A673 (cell line): ENCODE measurements around the gene TUBA4A.
"Not testable (repeated sequence)": the region's sequence is repeated elsewhere in the genome, so short reads cannot be mapped to it uniquely, and the experiment has no call there.

Experiments used
- EZH2 ChIP-seq: fragments of 200-600 bp; sonication (generic); IDR thresholded peaks from 2 replicates; pipeline ENCODE4 v1.6.1; 2017; ENCODE audit warnings: borderline replicate concordance, low read depth, mild to moderate bottlenecking, mixed read lengths, antibody characterized with exemption, low read length; ENCODE audit not compliant: poor library complexity, severe bottlenecking
- TF ChIP-seq, protein P1 (sequence below): fragments of 300-800, 200-600 bp; sonication (generic); conservative IDR thresholded peaks from 2 replicates; pipeline ENCODE4 v1.5.1; 2017; ENCODE audit warnings: low read depth, mild to moderate bottlenecking, antibody characterized with exemption, low read length, moderate library complexity, mixed read lengths

DNA sequence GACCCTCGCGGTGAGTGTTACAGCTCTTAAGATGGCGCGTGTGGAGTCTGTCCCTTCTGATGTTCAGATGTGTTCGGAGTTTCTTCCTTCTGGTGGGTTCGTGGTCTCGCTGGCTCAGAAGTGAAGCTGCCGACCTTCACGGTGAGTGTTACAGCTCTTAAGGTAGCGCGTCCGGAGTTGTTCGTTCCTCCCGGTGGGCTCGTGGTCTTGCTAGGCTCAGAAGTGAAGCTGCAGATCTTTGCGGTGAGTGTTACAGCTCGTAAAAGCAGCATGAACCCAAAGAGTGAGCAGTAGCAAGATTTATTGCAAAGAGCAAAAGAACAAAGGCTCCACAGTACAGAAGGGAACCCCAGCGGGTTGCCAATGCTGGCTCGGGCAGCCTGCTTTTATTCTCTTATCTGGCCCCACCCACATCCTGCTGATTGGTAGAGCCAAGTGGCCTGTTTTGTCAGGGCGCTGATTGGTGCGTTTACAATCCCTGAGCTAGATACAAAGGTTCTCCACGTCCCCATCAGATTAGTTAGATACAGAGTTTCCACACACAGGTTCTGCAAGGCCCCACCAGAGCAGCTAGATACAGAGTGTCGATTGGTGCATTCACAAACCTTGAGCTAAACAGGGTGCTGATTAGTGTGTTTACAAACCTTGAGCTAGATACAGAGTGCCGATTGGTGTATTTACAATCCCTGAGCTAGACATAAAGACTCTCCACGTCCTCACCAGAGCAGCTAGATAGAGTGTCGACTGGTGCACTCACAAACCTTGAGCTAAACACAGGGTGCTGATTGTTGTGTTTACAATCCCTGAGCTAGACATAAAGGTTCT, 53.0 kb downstream of the TUBA4A start:
- TF ChIP-seq, protein P1, sequence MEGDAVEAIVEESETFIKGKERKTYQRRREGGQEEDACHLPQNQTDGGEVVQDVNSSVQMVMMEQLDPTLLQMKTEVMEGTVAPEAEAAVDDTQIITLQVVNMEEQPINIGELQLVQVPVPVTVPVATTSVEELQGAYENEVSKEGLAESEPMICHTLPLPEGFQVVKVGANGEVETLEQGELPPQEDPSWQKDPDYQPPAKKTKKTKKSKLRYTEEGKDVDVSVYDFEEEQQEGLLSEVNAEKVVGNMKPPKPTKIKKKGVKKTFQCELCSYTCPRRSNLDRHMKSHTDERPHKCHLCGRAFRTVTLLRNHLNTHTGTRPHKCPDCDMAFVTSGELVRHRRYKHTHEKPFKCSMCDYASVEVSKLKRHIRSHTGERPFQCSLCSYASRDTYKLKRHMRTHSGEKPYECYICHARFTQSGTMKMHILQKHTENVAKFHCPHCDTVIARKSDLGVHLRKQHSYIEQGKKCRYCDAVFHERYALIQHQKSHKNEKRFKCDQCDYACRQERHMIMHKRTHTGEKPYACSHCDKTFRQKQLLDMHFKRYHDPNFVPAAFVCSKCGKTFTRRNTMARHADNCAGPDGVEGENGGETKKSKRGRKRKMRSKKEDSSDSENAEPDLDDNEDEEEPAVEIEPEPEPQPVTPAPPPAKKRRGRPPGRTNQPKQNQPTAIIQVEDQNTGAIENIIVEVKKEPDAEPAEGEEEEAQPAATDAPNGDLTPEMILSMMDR, result not testable (repeated sequence)
- not testable (repeated sequence) for TF ChIP-seq EZH2
